Measurements from ENCODE around the gene IL6. TPM values are rescaled to one million over a fixed set of nuclear protein-coding genes. Genes with fewer than 3 reads are reported as not detected.
"Not testable (repeated sequence)": the region's sequence is repeated elsewhere in the genome, so short reads cannot be mapped to it uniquely, and the experiment has no call there.

The IL6 gene
- polyA plus RNA-seq, 4 donors: not detected

DNA sequence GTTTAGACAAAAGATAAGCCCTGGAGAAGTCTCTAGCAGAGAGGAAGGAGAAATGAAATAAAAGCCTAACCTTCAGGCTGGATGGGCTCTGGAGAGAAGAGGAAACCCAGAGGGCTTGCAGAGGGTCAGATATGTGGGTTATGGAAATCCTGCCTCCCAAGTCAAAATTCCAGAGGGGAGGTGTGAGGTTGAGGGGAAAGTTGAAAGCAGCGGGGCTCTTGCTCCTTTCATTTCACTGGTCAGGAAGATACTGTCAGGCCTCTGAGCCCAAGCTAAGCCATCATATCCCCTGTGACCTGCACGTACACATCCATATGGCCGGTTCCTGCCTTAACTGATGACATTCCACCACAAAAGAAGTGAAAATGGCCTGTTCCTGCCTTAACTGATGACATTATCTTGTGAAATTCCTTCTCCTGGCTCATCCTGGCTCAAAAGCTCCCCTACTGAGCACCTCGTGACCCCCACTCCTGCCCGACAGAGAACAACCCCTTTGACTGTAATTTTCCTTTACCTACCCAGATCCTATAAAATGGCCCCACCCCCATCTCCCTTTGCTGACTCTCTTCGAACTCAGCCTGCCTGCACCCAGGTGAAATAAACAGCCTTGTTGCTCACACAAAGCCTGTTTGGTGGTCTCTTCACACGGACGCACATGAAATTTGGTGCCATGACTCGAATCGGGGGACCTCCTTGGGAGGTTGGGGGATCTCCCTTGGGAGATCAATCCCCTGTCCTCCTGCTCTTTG lies 23.7 kb upstream of the IL6 start:
- not testable (repeated sequence) for DNase-seq (ENCODE audit: low read depth in 4 of 4, low spot score in 2 of 4)

DNA sequence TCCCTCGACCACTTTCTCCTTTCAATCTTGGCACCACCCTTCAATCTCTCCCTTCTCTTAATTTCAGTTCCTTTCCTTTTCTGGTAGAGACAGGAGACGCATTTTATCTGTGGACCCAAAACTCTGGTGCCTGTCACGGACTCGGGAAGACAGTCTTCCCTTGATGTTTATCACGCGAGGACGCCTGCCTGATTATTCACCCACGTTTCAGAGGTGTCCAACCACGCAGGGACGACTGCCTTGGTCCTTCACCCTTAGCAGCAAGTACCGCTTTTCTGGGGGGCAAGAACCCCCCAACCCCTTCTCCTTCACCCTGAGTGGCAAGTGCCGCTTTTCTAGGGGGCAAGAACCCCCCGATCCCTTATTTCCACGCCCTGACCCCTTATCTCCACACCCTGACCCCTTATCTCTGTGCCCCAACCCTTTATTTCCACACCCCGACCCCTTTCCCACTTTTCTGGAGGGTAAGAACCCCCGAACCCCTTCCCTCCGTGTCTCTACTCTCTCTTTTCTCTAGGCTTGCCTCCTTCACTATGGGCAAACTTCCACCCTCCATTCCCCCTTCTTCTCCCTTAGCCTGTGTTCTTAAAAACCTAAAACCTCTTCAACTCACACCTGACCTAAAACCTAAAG lies 22.9 kb upstream of the IL6 start:
- DNase-seq (ENCODE audit: low read depth in 4 of 4, low spot score in 2 of 4): not testable (repeated sequence)

DNA sequence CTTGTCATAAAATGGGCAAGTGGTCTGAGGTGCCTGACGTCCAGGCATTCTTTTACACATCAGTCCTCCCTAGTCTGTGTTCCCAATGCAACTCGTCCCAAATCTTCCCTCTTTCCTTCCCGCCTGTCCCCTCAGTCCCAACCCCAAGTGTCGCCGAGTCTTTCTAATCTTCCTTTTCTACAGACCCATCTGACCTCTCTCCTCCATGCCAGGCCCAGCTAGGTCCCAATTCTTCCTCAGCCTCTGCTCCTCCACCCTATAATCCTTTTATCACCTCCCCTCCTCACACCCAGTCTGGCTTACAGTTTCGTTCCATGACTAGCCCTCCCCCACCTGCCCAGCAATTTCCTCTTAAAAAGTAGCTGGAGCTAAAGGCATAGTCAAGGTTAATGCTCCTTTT lies 22.3 kb upstream of the IL6 start:
- not testable (repeated sequence) for DNase-seq (ENCODE audit: low read depth in 4 of 4, low spot score in 2 of 4)

DNA sequence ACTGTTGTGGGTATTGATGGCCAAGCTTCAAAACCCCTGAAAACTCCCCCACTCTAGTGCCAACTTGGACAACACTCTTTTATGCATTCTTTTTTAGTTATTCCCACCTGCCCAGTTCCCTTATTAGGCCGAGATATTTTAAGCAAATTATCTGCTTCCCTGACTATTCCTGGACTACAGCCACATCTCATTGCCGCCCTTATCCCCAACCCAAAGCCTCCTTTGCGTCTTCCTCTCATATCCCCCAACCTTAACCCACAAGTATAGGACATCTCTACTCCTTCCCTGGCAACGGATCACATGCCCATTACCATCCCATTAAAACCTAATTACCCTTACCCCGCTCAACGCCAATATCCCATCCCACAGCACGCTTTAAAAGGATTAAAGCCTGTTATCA lies 21.1 kb upstream of the IL6 start:
- DNase-seq (ENCODE audit: low read depth in 4 of 4, low spot score in 2 of 4): not testable (repeated sequence)

DNA sequence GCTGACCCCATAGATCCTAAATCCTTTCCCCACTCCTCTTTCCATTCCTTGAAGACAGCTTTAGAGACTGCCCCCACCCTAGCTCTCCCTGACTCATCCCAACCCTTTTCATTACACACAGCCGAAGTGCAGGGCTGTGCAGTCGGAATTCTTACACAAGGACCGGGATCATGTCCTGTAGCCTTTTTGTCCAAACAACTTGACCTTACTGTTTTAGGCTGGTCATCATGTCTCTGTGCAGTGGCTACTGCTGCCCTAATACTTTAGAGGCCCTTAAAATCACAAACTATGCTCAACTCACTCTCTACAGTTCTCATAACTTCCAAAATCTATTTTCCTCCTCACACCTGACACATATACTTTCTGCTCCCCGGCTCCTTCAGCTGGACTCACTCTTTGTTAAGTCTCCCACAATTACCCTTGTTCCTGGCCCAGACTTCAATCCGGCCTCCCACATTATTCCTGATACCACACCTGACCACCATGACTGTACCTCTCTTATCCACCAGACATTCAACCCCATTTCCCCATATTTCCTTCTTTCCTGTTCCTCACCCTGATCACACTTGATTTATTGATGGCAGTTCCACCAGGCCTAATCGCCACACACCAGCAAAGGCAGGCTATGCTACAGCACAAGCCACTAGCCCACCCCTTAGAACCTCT lies 19.8 kb upstream of the IL6 start:
- not testable (repeated sequence) for DNase-seq (ENCODE audit: low read depth in 4 of 4, low spot score in 2 of 4)

DNA sequence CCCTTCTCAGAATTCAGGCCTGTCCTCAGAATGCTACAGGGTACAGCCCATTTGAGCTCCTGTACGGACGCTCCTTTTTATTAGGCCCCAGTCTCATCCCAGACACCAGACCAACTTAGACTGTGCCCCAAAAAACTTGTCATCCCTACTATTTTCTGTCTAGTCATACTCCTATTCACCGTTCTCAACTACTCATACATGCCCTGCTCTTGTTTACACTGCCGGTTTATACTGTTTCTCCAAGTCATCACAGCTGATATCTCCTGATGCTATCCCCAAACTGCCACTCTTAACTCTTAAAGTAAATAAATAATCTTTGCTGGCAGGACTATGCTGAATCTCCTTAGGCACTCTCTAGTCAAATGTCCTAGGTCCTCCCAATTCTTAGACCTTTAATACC lies 18.8 kb upstream of the IL6 start:
- not testable (repeated sequence) for DNase-seq (ENCODE audit: low read depth in 4 of 4, low spot score in 2 of 4)

DNA sequence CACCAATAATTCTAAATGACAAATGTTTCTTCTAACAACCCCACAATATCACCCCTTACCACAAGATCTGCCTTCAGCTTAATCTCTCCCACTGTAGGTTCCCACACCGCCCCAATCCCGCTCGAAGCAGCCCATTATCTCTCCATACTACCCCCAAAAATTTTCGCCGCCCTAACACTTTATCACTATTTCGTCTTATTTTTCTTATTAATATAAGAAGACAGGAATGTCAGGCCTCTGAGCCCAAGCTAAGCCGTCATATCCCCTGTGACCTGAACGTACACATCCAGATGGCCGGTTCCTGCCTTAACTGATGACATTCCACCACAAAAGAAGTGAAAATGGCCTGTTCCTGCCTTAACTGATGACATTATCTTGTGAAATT lies 18.3 kb upstream of the IL6 start:
- DNase-seq (ENCODE audit: low read depth in 4 of 4, low spot score in 2 of 4): not testable (repeated sequence)

DNA sequence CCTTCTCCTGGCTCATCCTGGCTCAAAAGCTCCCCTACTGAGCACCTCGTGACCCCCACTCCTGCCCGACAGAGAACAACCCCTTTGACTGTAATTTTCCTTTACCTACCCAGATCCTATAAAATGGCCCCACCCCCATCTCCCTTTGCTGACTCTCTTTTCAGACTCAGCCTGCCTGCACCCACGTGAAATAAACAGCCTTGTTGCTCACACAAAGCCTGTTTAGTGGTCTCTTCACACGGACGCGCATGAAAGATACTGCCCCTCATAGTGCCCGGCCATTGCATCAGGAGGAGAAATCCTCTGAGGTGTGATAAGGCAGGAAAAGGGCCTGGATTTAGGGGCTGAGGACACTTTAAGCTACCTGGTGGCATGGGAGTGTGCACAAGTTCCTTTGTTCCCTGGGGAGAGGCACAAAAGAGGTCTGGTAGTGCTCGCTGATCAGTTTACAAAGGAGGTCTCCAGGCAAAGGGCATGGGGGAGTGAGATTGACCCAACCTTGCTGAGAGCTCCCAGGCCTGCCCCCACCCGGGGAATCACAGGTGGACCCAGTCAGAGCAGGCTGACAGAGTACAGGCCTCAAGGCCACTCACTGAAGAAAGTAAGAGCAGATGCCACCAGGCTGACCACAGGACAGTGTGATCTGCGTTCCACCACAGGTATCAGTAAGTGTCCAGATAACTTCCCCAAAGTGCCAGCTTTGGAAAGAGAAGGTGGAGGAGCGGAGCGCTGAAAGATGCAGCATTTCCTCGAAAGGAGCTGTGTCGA lies 17.8 kb upstream of the IL6 start:
- not testable (repeated sequence) for DNase-seq (ENCODE audit: low read depth in 4 of 4, low spot score in 2 of 4)

DNA sequence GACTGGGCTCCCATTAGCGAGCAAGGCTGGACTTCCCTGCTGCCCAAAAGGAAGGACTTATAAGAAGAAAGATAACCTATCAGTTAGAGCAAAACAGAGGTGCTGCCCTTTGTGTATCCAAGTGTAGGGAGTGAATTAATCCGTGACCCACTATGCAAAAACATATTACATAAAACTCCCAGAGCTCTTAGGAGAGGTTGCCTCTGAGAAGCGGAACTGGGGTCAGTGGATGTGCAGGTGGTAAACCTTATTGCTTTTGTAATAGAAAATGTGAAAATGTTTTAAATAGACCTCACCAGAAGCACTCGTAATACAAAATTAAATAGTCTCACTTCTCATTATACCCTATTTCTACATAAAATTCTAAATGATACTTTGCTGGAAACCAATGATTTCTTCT lies 17.1 kb upstream of the IL6 start:
- DNase-seq (ENCODE audit: low read depth in 4 of 4, low spot score in 2 of 4): no peak

DNA sequence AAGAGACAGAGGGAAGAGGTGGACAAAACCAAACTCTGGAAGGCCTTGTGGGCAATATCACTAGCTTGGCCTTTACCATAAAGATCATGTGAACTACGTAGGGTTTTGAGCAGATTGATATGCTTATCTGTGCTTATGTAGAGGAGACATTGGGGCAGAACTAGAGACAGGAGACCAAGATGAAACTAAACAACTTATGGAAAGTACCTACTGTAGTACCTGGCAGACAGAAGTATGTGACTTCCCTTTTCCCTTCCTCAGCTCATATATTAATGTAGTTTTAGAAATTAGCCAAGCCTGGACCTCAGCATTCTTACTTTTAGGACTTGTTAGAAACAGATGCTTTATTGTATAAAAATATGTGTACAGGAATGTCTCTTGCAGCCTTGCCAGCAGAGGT lies 14.0 kb upstream of the IL6 start:
- DNase-seq (ENCODE audit: low read depth in 4 of 4, low spot score in 2 of 4): no peak

DNA sequence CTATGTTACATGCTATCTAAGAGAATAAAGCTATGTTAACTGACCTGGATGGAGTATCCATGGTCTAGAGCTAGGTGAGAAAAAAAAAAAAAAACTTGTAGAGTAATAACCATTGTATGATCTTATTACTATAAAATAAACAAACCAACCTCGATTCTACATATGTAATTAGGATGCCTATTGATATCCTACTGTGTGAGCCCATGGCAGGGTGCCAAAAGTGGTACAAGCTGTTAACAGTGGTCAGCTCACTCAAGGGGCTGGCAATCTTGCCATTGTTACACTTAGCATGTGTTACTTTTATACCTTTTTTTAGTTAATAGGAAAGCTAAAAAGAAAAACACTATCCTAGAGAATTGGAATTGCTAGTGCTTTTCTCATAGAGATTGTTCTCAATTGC lies 13.5 kb upstream of the IL6 start:
- DNase-seq (ENCODE audit: low read depth in 4 of 4, low spot score in 2 of 4): no peak

DNA sequence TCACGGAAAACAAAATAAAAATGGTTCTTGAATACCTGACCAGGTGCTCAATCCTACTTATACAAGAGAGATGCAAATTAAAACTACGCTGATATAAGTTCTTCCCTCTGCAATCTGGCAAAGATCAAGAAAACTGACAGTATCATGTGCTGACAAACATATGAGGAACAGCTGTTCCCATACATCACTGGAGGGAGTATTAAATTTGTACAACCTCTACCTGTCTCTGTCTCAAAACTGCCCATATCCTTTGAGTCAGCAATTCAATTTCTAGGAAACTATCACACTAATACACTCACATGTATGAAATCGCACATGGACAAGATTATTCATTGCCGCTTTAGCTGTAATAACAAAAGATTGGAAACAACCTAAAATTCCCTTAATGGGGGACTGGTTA lies 11.0 kb upstream of the IL6 start:
- no peak for DNase-seq (ENCODE audit: low read depth in 4 of 4, low spot score in 2 of 4)

DNA sequence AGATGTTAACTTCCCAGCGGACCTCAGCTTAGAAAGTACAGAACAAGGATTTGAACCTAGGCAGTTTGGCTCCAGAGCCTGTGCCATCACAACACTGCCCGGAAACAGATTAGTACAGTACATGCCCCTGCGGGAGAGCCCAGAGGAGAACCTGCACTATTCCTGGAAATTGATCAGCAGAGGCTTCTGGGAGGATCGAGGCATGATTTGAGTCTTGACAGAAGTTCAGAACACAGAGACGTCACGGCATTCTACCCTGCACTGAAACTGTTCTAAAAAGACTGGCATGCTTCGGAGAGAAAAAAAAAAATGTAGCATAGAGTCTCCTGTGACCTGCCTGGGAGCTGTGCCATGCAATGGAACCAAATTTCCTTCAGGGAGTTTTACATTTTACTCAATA lies 9.2 kb upstream of the IL6 start:
- no peak for DNase-seq (ENCODE audit: low read depth in 4 of 4, low spot score in 2 of 4)

DNA sequence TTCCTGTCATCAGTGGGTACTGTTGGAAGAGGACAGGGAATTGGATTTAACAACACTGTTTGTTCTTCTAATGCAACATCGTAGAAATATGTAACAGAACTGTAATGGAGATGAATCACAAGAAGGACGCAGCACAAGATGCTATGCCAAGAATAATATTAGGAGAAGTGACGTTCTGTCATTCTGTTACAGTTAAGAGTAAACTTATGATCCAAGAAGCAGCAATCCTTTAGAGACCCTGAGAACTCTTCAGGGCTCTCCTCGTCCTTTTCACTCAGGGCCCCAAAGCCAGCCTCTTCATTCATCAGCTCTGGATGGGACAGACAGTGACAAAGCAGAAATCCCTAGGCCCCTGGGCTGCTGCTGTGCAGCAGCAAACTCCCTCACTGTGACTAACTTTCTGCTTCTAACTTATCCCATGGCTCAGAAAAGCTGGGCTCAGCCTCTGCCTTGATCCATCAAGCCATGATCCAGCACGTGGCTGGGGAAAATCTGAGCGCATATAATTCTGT lies 8.7 kb upstream of the IL6 start:
- no peak for DNase-seq (ENCODE audit: low read depth in 4 of 4, low spot score in 2 of 4)

DNA sequence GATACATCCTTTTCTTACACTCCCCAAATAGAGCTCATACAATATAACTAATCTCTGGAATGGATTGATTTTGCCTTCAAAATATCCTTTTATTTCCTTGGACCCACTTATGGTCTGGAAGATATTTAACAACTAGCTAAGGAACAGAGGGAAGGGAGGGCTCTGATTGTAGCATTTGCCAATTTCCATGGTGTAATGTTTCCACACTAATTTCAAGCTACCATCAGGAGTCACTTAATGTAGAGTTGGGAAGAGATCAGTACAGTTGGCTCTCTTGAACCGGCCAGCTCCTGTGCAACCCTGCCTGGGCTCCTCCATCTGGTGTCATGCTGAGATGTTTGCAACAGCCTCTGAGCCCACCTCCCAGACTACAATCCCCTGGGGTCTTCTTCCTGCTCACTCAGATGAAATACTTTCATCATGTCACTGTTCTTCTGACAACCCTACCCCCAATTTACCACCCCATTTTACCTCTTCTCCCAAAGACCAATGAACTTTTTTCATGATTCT lies 8.0 kb upstream of the IL6 start:
- DNase-seq (ENCODE audit: low read depth in 4 of 4, low spot score in 2 of 4): no peak

DNA sequence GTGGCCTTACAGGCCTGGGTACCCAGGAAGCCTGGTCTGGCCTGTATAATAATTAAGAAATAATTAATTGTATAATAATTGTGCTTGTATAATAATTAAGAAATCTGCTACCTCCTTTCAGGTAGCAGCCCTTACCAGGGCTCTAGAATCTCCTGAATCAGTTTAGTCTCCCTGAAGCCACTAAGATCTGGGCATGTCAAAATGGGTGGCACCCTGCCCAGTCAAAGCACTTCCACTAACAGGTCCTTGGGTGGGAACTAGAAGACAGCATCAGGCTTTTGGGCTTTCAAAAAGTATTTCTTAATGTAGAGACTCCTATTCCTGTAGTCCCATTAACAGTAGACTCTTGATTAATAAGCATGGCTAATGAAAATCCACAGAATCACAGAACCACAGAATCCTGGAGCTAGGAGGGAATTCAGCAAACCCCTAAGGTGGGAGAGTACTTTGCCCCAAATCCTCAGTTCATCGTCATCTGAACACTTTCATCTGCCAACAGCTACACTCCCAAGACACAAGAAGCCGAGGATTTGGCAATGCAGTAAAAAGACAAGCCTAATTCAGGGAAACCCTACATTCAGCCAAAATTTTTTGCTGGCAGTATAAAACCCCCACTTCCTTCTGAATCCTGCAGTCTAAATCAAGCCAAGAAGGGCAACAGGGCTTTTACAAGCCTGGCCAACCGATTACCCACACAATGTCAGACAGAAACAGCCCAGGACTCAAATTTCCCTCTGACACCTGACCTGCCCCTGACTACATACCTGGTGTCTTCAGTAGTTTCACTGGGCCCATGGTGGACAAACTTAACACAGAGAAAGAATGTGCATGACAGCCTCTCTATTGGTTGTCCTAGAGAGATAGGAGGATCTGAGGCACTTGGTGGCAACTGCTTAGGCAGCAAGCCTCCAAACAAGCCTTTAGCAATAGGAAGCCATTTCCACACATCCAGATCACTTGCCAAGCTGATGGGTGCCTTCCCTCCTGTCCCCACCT lies 5.9 kb upstream of the IL6 start:
- DNase-seq (ENCODE audit: low read depth in 4 of 4, low spot score in 2 of 4): no peak

DNA sequence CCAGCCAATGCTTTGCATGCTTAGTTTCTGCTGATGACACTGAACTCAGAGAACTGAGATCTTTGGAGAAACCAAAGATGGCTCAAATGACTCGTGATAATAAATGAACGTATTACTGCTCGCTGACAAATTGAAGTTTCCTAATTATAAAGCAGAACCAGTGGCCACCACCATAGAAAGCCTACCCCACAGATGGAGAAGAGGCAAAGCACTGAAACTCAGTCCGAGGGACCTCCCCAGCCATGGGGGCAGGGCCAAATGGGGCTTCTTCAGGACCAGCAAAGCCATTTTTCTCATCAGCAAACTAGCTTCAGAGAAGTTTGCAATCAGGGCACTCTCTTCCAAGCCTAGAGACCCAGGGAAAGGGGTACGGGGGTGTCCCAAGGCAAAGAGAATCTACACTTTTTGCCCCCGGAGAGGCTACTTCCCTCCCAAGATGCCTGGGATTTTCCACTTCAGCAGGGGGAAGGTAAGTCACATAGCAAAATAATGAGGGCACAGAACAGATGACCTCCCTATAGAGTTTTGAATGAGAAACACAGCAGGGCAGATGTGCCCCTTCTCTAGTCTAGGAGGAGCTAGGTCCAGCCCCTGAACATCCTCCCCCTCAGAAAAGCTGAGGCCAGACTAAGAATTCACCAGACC lies 4.3 kb upstream of the IL6 start:
- DNase-seq (ENCODE audit: low read depth in 4 of 4, low spot score in 2 of 4): no peak

DNA sequence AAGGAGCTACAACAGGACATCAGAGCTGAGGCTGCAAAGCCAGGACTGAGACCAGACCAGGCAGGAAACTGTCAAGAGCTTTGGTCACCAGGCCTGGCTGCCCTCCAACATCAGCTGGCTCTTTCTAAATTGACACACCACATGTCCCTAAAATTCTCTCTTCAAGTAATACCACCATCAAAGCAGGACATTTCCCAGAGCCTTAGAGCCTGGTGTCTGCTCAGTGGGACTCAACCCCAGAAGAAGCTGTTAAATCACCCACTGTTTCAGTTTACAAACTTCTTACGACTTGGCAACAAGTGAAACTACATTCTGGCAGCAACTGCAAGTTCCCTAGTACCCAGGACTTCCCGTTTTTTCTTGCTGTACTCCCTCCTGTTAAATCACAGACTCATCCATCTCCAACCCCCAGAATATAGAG lies 3.8 kb upstream of the IL6 start:
- DNase-seq (ENCODE audit: low read depth in 4 of 4, low spot score in 2 of 4): no peak

DNA sequence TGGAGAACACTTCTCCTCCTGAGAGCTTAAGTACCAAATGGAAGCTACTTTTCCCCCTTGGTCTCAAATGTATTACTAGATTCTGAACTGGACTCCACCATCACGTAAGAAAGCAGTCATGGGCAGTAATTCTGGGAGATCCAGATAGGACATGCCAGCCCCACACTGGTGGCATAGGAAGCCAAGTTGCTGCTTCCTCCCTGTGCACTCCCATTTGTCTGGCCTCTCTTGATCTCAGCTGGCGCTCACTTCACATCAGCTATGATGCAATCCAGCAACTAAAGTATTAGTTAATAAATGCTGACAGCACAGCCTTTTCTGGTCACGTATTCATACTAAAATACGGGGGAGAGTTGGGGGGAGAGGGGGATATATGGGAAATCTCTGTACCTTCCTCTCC lies 3.4 kb upstream of the IL6 start:
- no peak for DNase-seq (ENCODE audit: low read depth in 4 of 4, low spot score in 2 of 4)

Data from left renal cortex interstitium (tissue), 4 donors.